HL-60 (cell line): ENCODE data around the gene SLC29A3.

Experiments
- CTCF ChIP-seq: IDR thresholded peaks from one replicate; pipeline ENCODE4 v1.5.1; 2011; ENCODE audit warnings: low read length, control low read depth, inconsistent platforms; ENCODE audit not compliant: insufficient read depth
- GABPA ChIP-seq: IDR thresholded peaks from 2 replicates; pipeline ENCODE4 v1.6.1; 2012; ENCODE audit warnings: low read depth
- POLR2AphosphoS5 ChIP-seq: IDR thresholded peaks from 2 replicates; pipeline ENCODE4 v1.6.1; 2012; ENCODE audit warnings: low read depth
- REST ChIP-seq: IDR thresholded peaks from 2 replicates; pipeline ENCODE4 v1.6.1; 2012; ENCODE audit warnings: low read depth; ENCODE audit not compliant: insufficient replicate concordance

- no peak for TF ChIP-seq GABPA
- TF ChIP-seq POLR2AphosphoS5 = no peak
- TF ChIP-seq CTCF = no peak
- TF ChIP-seq REST = no peak
These were observed 32.4 kb upstream of the SLC29A3 start for GRCh38 chr10:71286521-71287294.
